Measurements from ENCODE around the gene GPC4. TPM values are rescaled to one million over a fixed set of nuclear protein-coding genes. Genes with fewer than 3 reads are reported as not detected.

Gene GPC4
- total and polyA plus RNA-seq, 2 experiments from 2014 or later, result 124 to 183 TPM

DNA sequence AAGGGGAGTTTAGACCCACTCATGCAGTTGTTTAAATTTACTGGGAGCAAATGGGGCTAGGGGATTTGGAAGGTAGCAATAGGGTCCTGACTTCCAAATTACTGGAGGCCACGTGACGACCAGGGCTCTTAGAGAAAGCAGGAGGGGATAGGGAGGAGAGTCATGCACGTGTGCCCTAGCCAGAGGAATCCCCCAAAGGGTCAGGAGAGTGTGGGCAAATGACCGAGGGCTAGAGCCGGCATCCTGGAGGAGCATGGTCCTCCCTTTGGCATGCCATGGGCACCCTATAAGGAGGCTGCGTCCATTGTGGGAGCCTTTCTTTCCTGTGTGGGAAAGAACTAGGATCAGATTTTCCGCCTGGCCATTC, 25.5 kb upstream of the GPC4 start:
- Histone ChIP-seq H3K4me3 (no peak overlapping the region), H3K79me2 (replicated peaks; ENCODE audit: insufficient read depth) (no peaks in the 10 kb centered on the region), H3K4me2 (peak overlapping the region; percentile 58), H3K27ac (ENCODE audit: low read depth) (peak overlapping the region; percentile 80), H3K9me2 (ENCODE audit: insufficient read depth) (no peaks in the 10 kb centered on the region), H4K20me1 (replicated peaks; ENCODE audit: insufficient read depth) (no peaks in the 10 kb centered on the region), H3F3A (replicated peaks; ENCODE audit: low read depth) (peaks cover 11% of the 10 kb centered on the region; the same call in 1 of the 2 replicates), H3K27me3 (ENCODE audit: insufficient read depth) (no peaks in the 10 kb centered on the region), H3K36me3 (ENCODE audit: insufficient read depth) (no peaks in the 10 kb centered on the region), H2AFZ (no peak overlapping the region), H3K4me1 (ENCODE audit: insufficient read depth) (peaks cover 46% of the 10 kb centered on the region)
- no peak overlapping the region; the same call in 1 of the 2 replicates for H3K27ac Mint-ChIP-seq
- peak overlapping the region; percentile 16; the same call in 1 of the 3 replicates for H3K4me3 Mint-ChIP-seq
- ATAC-seq (peak; percentile 34; the same call in 2 of the 3 replicates), DNase-seq (ENCODE audit: low spot score) (no peak)
- H3K4me1 Mint-ChIP-seq, result peaks cover 64% of the 10 kb centered on the region
- H3K36me3 Mint-ChIP-seq (ENCODE audit: low read depth), result no peaks in the 10 kb centered on the region
- H3K27me3 Mint-ChIP-seq (ENCODE audit: insufficient read depth, low read depth, poor library complexity), result peaks cover 9% of the 10 kb centered on the region
- no peak for TF ChIP-seq JUNB (IDR thresholded peaks at IDR 0.05; ENCODE audit: unreplicated experiment)
- TF ChIP-seq, protein P1, sequence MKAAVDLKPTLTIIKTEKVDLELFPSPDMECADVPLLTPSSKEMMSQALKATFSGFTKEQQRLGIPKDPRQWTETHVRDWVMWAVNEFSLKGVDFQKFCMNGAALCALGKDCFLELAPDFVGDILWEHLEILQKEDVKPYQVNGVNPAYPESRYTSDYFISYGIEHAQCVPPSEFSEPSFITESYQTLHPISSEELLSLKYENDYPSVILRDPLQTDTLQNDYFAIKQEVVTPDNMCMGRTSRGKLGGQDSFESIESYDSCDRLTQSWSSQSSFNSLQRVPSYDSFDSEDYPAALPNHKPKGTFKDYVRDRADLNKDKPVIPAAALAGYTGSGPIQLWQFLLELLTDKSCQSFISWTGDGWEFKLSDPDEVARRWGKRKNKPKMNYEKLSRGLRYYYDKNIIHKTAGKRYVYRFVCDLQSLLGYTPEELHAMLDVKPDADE (IDR thresholded peaks at IDR 0.05), result no peak
- TF ChIP-seq, protein P2, sequence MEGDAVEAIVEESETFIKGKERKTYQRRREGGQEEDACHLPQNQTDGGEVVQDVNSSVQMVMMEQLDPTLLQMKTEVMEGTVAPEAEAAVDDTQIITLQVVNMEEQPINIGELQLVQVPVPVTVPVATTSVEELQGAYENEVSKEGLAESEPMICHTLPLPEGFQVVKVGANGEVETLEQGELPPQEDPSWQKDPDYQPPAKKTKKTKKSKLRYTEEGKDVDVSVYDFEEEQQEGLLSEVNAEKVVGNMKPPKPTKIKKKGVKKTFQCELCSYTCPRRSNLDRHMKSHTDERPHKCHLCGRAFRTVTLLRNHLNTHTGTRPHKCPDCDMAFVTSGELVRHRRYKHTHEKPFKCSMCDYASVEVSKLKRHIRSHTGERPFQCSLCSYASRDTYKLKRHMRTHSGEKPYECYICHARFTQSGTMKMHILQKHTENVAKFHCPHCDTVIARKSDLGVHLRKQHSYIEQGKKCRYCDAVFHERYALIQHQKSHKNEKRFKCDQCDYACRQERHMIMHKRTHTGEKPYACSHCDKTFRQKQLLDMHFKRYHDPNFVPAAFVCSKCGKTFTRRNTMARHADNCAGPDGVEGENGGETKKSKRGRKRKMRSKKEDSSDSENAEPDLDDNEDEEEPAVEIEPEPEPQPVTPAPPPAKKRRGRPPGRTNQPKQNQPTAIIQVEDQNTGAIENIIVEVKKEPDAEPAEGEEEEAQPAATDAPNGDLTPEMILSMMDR (conservative IDR thresholded peaks at IDR 0.05; ENCODE audit: low read depth in 2 of 2), result no peak
- no peak for TF ChIP-seq POLR2AphosphoS5 (IDR thresholded peaks at IDR 0.05; ENCODE audit: low read depth)
- TF ChIP-seq NANOG (IDR thresholded peaks at IDR 0.05; ENCODE audit: borderline replicate concordance), result no peak
- no peak for TF ChIP-seq REST (IDR thresholded peaks at IDR 0.05; ENCODE audit: unreplicated experiment)
- no peaks in the 10 kb centered on the region for H3K9me3 Mint-ChIP-seq

DNA sequence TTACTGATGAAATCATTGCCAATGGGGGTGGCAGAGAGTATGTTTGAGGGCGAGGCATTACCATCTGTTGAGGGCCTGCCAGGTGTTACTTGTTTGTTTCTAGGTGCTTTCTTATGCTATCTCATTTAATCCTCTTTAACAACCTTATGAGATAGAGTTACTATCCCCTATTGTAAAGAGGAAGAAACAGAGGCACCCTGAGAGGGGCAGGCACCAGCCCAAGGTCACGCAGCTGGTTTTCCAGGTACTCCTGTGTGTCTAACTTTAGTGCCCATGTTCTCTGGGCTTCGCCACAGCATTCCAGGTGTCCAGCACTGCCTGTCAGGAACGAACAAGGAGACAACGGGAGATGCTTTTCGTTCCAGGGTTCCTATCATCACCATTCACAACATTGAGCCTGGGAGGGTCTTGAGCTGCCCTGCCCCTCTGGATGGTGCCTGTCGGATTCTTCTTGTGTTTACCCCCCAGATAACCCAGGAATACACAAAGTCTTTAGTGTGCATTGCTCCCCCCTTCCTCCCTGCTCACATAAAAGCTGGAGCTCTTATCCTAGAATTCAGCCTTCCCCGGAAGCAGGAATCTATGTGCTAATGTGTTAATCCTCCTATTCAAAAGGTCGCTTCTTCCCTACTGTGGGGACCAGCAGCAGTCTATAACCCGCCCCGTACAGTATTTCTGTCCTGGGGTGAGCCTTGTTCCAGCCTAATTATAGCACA, 24.9 kb upstream of the GPC4 start:
- Histone ChIP-seq H3K27me3 (ENCODE audit: insufficient read depth) (no peaks in the 10 kb centered on the region), H3K4me2 (peak overlapping the region; percentile 58), H3F3A (replicated peaks; ENCODE audit: low read depth) (peaks cover 11% of the 10 kb centered on the region; the same call in 1 of the 2 replicates), H3K79me2 (replicated peaks; ENCODE audit: insufficient read depth) (no peaks in the 10 kb centered on the region), H3K27ac (ENCODE audit: low read depth) (peak overlapping the region; percentile 80), H3K9me2 (ENCODE audit: insufficient read depth) (no peaks in the 10 kb centered on the region), H3K36me3 (ENCODE audit: insufficient read depth) (no peaks in the 10 kb centered on the region), H2AFZ (no peak overlapping the region), H4K20me1 (replicated peaks; ENCODE audit: insufficient read depth) (no peaks in the 10 kb centered on the region), H3K4me3 (no peak overlapping the region), H3K4me1 (ENCODE audit: insufficient read depth) (peaks cover 46% of the 10 kb centered on the region)
- Mint-ChIP-seq H3K27ac (no peak overlapping the region; the same call in 1 of the 2 replicates), H3K27me3 (ENCODE audit: insufficient read depth, low read depth, poor library complexity) (peaks cover 10% of the 10 kb centered on the region), H3K4me3 (0 out of 3 replicates have a peak overlapping the region, but pooled peaks have one; percentile 16), H3K36me3 (ENCODE audit: low read depth) (no peaks in the 10 kb centered on the region), H3K4me1 (peaks cover 60% of the 10 kb centered on the region), H3K9me3 (no peaks in the 10 kb centered on the region)
- DNase-seq (ENCODE audit: low spot score) (peak; percentile 72), ATAC-seq (peak; percentile 71)
- TF ChIP-seq NANOG (IDR thresholded peaks at IDR 0.05; ENCODE audit: borderline replicate concordance) (peak; percentile 60; the same call in 1 of the 2 replicates), CREB1 (CRISPR knock-in tag; IDR thresholded peaks at IDR 0.05; ENCODE audit: low read depth) (no peak)

All from GM23338 (cell line).